Liver (tissue), 3 donors: ENCODE data around the gene ROR1.

ENCODE experiments used
- CTCF ChIP-seq: fragments of 150-350 bp; IDR thresholded peaks from 2 replicates; pipeline ENCODE4 v1.5.1; 2017; ENCODE audit warnings: improper control_type of control experiment, low read depth, low read length; ENCODE audit not compliant: missing input control
- JUND ChIP-seq, 2 donors: IDR thresholded peaks; 2 replicates each; pipeline ENCODE4 v1.6.1; 2016; ENCODE audit warnings: antibody characterized with exemption in 2 of 2
- MAX ChIP-seq: IDR thresholded peaks from 2 replicates; pipeline ENCODE4 v1.6.1; 2016; ENCODE audit warnings: antibody characterized with exemption
- TF ChIP-seq, protein P1 (sequence below): IDR thresholded peaks from 2 replicates; pipeline ENCODE4 v1.6.1; 2016; ENCODE audit warnings: antibody characterized with exemption
- donor health status: healthy.
- donor health status: healthy.

GRCh38 chr1:64135462-64136223 lies 361.8 kb downstream of the ROR1 start:
- TF ChIP-seq CTCF (no peak), JUND (IDR thresholded peaks at IDR 0.05) (no peak), MAX (no peak)
- TF ChIP-seq, protein P1, sequence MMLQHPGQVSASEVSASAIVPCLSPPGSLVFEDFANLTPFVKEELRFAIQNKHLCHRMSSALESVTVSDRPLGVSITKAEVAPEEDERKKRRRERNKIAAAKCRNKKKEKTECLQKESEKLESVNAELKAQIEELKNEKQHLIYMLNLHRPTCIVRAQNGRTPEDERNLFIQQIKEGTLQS = no peak
